Embryonic facial prominence (tissue), 1 donor: ENCODE data around the gene KRTAP20-3.

Experiments used
- DNase-seq: peaks from one replicate; pipeline ENCODE4 v3.0.0-alpha.2; 2016; ENCODE audit errors: extremely low spot score

The KRTAP20-3 gene

DNA sequence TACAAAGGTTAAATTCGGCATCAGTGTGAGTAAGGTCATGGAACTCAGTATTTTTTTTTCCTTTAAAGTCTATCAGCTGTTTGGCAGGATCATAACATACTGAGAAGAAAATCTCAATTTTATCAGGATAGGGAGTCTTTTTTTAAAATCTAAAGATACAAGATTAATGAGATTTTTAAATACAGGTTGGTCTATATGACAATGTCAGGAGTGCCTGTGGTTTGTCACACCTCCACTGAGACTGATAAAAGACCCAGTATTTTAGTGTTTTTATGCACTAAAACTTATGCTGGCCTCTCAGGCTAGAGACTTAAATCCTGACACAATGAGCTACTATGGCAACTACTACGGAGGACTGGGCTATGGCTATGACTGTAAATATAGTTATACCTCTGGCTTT, at the start of gene KRTAP20-3:
KRTAP20-3 (plus strand) TSS at position 301 of the 400 bp plus-strand sequence.
- DNase-seq, result no peak

GRCh38 chr21:30598802-30599201, 43.9 kb upstream of the KRTAP20-3 start, which contains the start of gene KRTAP6-2:
KRTAP6-2 (minus strand) TSS chr21:30598902; CDS start chr21:30598874, 28 bp downstream.
- no peak for DNase-seq

- DNase-seq, result no peak
Measured at GRCh38 chr21:30600787-30601186, 41.9 kb upstream of the KRTAP20-3 start, which contains the start of gene KRTAP22-1. KRTAP22-1 (plus strand) TSS chr21:30601087.

DNA sequence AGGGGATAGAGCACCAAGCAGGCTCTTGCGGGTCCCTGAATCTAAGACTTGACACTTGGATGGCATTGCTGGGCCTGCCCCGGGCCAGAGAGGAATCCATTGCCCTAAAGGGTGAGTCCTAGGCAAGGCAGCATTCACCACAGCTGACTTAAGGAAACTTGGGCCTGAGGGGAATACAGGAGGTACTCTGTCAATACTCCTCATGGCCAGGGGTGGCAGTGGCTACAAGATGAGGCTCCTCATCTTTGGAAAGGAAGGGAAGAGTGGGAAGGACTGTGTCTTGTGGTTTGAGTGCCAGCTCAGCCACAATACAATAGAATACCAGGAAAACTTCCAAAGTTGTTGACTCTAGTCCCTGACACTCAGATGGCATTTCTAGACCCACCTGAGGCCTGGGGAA, 36.7 kb upstream of the KRTAP20-3 start:
- DNase-seq, result no peak

DNA sequence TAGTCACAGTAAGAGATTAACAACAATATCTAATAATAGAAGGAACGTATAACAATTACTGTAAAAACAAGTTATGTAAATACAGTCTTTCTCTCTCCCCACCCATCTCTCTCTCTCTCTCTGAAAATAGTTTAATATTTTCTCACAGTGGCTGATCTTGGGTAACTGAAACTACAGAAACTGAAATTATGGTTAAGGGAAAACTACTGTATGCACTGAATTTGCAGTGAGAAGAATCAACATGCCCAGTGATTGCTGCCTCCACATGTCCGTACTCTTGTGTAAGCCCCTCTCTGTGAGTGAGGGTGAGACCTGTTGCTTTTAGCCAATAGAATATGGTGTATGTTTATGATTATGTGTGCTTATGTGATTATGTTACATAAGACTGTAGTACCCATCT, 30.5 kb upstream of the KRTAP20-3 start:
- DNase-seq, result no peak

DNA sequence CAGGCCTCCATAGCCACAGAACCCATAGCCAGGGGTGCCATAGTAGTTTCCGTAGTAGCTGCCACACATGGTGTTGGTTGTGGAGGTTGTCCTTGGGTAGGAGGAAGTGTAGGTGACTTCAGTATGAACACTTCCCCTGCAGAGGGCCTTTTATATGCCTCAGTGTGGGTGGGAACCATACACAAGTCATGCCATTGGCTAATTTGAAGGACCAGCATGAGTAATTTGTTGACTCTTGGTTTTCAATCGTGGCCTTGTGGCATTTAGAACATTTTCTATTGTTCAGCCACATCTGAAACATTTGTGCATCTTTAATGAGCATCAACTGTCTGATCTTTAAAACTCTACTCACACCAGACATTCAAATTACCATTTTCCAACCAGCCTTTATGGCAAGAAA, 28.8 kb upstream of the KRTAP20-3 start, which contains the start of gene KRTAP6-1:
KRTAP6-1 (minus strand) TSS at position 95 of the 400 bp plus-strand sequence; CDS start at position 69, 26 bp downstream.
- no peak for DNase-seq

DNA sequence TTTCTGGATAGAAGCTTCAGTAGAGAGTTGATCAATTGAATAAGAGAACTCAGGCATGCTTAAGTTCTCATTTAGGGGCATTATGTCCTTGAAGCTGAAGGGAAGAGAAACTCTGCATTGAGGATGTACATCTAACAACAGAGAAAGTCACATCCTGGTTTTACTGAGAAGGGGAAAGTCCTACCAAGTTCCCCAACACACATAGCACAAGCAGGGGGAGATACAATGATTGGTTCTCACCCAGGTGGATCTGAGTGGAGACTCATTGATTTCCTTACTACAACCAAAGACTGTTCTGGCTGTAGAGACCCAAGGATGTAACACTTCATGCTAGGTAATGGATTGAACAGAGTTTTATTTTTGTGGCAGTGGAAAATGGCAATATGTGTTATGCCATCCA, 27.5 kb upstream of the KRTAP20-3 start:
- DNase-seq, result no peak

- DNase-seq, result no peak
Measured at GRCh38 chr21:30616125-30616524, 26.5 kb upstream of the KRTAP20-3 start, which contains the start of gene KRTAP20-1. KRTAP20-1 (plus strand) TSS chr21:30616425; CDS start chr21:30616455, 30 bp downstream.

DNA sequence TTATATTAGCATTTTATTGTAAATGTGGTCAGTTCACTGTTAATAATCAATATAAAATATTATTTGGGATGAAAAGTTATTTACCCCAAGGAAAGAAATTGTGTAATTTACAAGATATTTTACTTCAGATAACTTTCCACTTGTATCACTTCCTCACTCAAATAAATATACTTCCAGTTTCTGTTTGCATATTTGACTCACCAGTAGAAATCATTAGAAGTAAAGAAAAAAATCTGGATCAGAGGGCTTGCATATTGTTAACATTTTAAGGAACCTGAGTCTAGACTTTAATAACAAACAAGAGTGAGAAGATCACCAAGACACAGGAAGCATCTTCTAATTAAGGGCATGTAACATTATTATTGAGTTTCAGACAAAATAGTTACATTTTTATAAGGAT, 22.6 kb upstream of the KRTAP20-3 start:
- DNase-seq, result no peak

DNA sequence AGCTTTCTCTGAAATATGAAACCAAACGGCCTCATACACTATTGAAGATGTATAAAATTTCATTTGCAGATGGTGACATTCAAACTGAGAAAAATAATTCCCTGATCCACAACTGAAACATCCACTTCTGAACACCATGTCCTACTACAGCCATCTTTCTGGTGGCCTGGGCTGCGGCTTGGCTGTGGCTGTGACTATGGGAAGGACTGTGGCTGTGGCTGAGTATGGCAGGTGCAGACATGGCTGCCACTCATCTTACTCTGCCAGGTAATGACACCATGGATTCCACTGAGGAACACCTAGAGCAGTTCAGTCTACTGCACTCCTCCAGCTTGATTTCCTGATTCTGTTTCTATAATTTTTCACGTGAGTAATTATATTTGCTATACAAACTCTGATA, 22.1 kb upstream of the KRTAP20-3 start, which contains the start of gene KRTAP20-4:
KRTAP20-4 (plus strand) TSS at position 106 of the 400 bp plus-strand sequence.
- DNase-seq, result no peak

GRCh38 chr21:30623362-30623761, 19.3 kb upstream of the KRTAP20-3 start:
- DNase-seq, result no peak

DNA sequence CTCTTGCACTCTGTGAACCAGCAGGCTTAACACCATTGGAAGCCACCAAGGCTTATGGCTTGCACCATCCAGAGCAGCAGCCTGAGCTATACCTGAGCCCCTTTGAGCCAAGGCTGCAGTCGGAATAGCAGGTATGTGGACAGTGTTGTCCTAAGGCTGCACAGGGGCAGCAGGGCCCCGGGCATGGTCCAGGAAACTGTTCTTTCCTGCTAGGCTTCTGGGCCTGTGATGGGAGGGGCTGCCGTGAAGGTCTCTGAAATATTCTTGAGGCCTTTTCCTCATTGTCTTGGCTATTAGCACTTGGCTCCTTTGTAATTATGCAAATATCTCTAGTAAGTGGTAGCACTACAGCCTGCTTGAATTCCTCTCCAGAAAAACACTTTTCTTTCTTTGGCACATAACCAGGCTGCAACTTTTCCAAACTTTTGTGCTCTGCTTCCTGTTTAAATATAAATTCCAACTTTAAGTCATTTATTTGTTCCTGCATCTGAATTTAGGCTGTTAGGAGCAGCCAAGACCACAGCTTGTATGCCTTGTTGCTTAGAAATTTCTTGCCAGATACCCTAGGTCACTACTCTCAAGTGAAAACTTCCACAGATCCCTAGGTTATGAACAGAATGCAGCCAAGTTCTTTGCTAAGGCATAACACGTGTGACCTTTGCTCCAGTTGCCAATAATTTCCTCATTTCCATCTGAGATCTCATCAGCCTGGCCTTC, 17.1 kb upstream of the KRTAP20-3 start:
- no peak for DNase-seq

DNA sequence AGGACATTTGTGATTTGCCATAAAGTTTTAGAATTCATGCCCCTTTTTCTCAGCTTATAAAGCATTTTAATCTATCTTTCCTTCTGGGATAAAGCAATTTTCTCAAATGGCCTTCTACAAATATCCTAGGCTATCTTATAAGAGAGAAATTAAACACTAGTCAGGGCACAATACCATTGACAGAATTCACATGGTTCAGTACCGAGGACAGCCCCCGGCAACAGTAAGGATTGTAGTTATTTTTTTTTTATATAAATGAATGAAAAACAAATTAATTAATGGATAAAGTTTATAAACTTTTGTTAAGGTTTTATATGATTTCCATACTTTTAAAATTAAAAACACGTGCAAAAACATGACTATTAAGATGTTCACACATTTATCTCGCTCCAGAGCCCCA, 14.6 kb upstream of the KRTAP20-3 start:
- no peak for DNase-seq

DNA sequence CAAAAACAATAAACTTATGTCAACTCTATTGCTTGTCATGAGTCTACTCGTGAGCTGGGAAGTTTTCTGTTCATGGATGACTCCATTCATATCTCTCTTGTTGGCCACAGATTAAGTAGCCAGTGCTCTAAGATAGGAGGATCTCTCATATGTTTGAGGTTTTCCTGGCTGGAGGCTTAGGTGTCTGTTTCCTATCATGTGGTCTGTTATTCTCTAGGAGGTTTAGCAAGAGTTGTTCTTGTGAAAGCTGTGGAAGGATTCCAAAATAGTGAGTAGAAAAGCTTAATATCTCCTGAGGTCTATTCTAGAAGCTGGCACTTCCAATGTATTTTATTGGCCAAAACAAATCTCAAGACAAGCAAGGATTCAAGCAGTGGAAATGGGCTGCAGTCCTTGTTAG, 13.5 kb upstream of the KRTAP20-3 start:
- no peak for DNase-seq

DNA sequence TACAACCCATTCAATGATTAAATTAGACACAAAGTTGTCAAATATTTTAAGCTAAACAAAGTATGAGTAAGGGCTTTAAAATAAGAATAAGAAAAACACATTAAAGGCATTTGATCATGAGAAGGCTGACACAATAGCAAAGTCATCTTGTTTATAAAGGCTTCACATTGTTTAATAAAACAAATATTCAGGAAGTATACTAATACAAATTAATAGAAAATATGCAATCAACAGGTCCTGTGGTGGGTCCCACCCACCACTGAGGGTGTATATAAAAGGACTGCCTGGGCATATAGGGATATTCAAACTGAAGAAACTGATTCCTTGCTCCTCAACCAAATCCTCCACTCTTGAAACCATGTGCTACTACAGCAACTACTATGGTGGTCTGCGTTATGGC, 7.8 kb upstream of the KRTAP20-3 start, which contains the start of gene KRTAP20-2:
KRTAP20-2 (plus strand) TSS at position 301 of the 400 bp plus-strand sequence; CDS start at position 359, 58 bp downstream.
- DNase-seq, result no peak

DNA sequence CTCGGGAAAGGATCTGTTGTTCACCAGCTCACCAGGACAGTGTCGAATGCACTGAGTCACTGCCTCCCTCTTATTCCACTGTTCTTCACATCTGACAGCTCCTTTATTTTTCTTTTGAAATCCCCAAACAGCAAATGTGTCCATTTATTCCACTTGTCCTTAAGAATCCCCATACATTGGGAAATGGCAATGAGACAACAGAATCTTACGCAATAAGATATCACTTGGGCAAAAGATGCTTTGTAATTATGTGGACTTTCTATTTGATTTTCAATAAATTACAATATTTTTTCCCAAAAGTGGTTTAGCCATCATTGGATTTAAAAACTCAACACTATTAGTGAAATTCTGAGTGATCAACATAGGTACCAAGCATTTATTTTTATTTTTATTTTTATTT, 4.0 kb upstream of the KRTAP20-3 start:
- no peak for DNase-seq

- DNase-seq, result no peak
Measured at GRCh38 chr21:30646904-30647414, 4.3 kb downstream of the KRTAP20-3 start.

- DNase-seq, result no peak
Measured at GRCh38 chr21:30652891-30653290, 10.2 kb downstream of the KRTAP20-3 start.

DNA sequence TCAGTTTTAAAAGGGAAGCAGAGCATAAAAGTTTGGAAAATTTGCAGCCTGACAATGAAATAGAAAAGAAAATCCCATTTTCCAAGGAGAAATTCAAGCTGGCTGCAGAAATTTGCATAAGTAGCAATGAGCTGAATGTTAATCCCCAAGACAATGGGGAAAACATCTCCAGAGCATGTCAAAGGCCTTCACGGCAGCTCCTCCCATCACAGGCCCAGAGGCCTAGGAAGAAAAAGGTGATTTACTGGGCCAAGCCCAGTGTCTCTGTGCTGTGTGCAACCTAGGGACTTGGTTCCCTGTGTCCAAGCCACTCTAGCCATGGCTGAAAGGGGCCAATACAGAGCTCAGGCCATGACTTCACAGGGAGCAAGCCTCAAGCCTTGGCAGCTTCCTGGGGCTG, 26.1 kb downstream of the KRTAP20-3 start:
- DNase-seq, result no peak

GRCh38 chr21:30672985-30673650, 30.5 kb downstream of the KRTAP20-3 start:
- DNase-seq, result no peak

DNA sequence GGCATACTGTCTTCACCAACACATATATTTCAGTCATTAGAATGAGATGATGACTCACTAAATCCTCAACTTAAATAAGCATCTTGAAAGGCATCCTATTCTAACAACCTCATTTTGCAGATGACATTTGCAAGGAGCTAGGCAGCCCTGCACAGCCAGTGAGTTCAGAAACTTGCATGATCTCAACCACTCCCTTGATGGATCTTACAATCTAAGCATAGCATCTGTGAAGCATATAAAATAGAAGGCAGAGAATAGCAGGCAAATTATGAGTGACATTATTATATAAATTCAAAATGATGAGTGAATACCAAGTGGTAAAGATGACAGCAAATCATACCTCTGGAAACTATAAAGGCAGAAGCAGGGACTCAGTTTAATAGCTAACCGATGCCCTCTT, 31.6 kb downstream of the KRTAP20-3 start:
- no peak for DNase-seq

DNA sequence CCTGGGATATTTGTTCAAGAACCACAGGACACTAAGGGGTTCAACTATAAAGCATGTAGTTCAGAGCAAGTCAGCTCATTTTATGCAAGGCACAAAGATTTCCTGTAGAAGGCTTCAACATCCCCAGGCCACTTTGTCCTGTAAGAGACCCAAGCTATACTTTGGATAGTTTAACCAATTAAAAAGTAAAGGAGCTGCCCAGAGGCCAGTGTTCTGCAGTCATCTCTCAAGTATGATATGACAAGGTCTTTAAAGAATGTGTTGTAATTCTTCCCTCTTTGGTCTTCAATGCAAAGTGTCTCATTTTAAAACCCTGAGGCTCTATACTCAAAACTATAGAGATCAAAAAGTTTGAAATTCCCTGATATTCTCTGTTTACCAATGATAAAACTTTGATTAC, 34.1 kb downstream of the KRTAP20-3 start:
- DNase-seq, result no peak

- no peak for DNase-seq
Measured at GRCh38 chr21:30680586-30680985, 37.9 kb downstream of the KRTAP20-3 start.
